PC-3 (cell line): ENCODE results near the gene RSPRY1. TPM values are rescaled to one million over a fixed set of nuclear protein-coding genes. Genes with fewer than 3 reads are reported as not detected.

Experiments
- ATAC-seq: fragments of 200-7000 bp; cut with Tn5 transposase; 2 replicates; pipeline ENCODE4 v1.9.1; 2020; ENCODE audit warnings: mild to moderate bottlenecking, moderate library complexity
- BruUV-seq: library from RNA; stranded (reverse); fragments of 400-500 nt; replicated peaks from 2 replicates; lab custom pipeline; 2021; lab: Mats Ljungman, UMichigan
- CTCF ChIA-PET: fragments of 300-600 bp; sonication (Branson Sonifier 250); formaldehyde crosslinking; loops from one replicate; lab custom pipeline; 2022; ENCODE audit warnings: antibody characterized with exemption; lab: Charles Lee
- POLR2A ChIA-PET: fragments of 300-600 bp; sonication (Branson Sonifier 250); formaldehyde crosslinking; loops from one replicate; lab custom pipeline; 2022; ENCODE audit warnings: antibody characterized with exemption; ENCODE audit not compliant: unreplicated experiment; lab: Charles Lee
- DNase-seq: peaks from one replicate; pipeline ENCODE4 v3.0.0-alpha.2; 2015
- H2AFZ ChIP-seq: fragments of 300-600 bp; sonication (generic); 2 replicates; pipeline ENCODE4 v1.6.0; 2016; ENCODE audit warnings: antibody characterized with exemption, low read length
- H3F3A ChIP-seq: fragments of 300-600 bp; sonication (generic); one replicate; pipeline ENCODE4 v1.6.0; 2017; ENCODE audit warnings: antibody characterized with exemption, low read length, control low read depth, mild to moderate bottlenecking; ENCODE audit not compliant: unreplicated experiment
- H3K27ac ChIP-seq: fragments of 300-600 bp; sonication (generic); 2 replicates; pipeline ENCODE4 v1.5.1; 2016; ENCODE audit warnings: mild to moderate bottlenecking, low read length
- H3K27me3 ChIP-seq: fragments of 300-600 bp; sonication (generic); 2 replicates; pipeline ENCODE4 v1.6.1; 2016; ENCODE audit warnings: low read length, mixed read lengths
- H3K36me3 ChIP-seq: fragments of 300-600 bp; sonication (generic); 2 replicates; pipeline ENCODE4 v1.6.1; 2016; ENCODE audit warnings: low read depth, mixed run types, low read length, mixed read lengths
- H3K4me1 ChIP-seq: fragments of 300-600 bp; sonication (generic); 2 replicates; pipeline ENCODE4 v1.5.1; 2016; ENCODE audit warnings: low read length; ENCODE audit not compliant: insufficient read depth
- H3K4me2 ChIP-seq: fragments of 300-600 bp; sonication (generic); 2 replicates; pipeline ENCODE4 v1.6.0; 2016; ENCODE audit warnings: low read length
- H3K4me3 ChIP-seq: fragments of 300-600 bp; sonication (generic); 2 replicates; pipeline ENCODE4 v1.5.1; 2016; ENCODE audit warnings: mild to moderate bottlenecking, low read length, mixed read lengths
- H3K79me2 ChIP-seq: fragments of 300-600 bp; sonication (generic); 2 replicates; pipeline ENCODE4 v1.6.1; 2017; ENCODE audit warnings: low read length, mixed read lengths
- H3K9ac ChIP-seq: fragments of 300-600 bp; sonication (generic); 2 replicates; pipeline ENCODE4 v1.6.0; 2016; ENCODE audit warnings: mild to moderate bottlenecking, low read length
- H3K9me2 ChIP-seq: fragments of 300-600 bp; sonication (generic); replicated peaks from 2 replicates; pipeline ENCODE4 v1.6.1; 2016; ENCODE audit warnings: mixed run types, low read length, mixed read lengths
- H3K9me3 ChIP-seq: fragments of 300-600 bp; sonication (generic); 2 replicates; pipeline ENCODE4 v1.6.1; 2016; ENCODE audit warnings: low read length, mixed read lengths
- H4K20me1 ChIP-seq: fragments of 300-600 bp; sonication (generic); 2 replicates; pipeline ENCODE4 v1.6.1; 2016; ENCODE audit warnings: low read length, mixed read lengths
- EZH2 ChIP-seq: fragments of 300-600 bp; sonication (generic); IDR thresholded peaks from one replicate; pipeline ENCODE4 v1.6.1; 2017; ENCODE audit warnings: antibody characterized with exemption, mild to moderate bottlenecking, low read length; ENCODE audit not compliant: unreplicated experiment
- EZH2phosphoT487 ChIP-seq: fragments of 300-600 bp; sonication (generic); IDR thresholded peaks from 2 replicates; pipeline ENCODE4 v1.6.1; 2018; ENCODE audit warnings: mild to moderate bottlenecking, antibody characterized with exemption, low read length, borderline replicate concordance
- intact Hi-C: fragments of 100-400 bp; cut with micrococcal nuclease; formaldehyde crosslinking; loops from 2 replicates; pipeline ENCODE4 v1.9.0; 2023
- total RNA-seq: library from RNA; depleted of rRNA; stranded (reverse); fragments of >200 nt; gene quantifications from 2 replicates; pipeline ENCODE4 v1.2.3, GENCODE V29; 2014
- TF ChIP-seq, protein P1 (sequence below): fragments of 300-600 bp; sonication (generic); conservative IDR thresholded peaks from 2 replicates; pipeline ENCODE4 v1.5.1; 2017; ENCODE audit warnings: antibody characterized with exemption, low read depth, mild to moderate bottlenecking, low read length

The RSPRY1 gene
- total RNA-seq, 1 experiment from 2014 or later, result 17.5 TPM

DNA sequence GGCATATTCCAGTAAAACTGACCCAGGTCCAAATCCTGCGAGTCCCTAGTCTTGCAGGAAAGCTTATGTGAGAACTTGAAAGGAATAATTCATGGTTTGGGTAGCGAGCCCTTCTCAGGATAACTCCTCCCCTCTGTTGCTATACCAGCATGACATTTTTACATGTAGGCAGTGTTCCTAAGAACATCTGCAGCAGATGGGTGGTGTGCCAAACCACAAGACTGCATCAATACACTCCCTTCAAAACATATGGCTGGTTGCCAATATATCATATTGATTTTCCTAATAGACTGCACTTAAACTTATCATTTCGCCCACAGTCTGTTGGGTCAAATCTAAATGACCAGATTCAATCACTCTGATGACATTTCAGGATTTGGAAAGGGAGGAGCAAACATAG lies 20.2 kb upstream of the RSPRY1 start:
- Histone ChIP-seq H3K4me2 (no peak overlapping the region), H3K4me1 (no peaks in the 10 kb centered on the region)
- ATAC-seq, result no peak

DNA sequence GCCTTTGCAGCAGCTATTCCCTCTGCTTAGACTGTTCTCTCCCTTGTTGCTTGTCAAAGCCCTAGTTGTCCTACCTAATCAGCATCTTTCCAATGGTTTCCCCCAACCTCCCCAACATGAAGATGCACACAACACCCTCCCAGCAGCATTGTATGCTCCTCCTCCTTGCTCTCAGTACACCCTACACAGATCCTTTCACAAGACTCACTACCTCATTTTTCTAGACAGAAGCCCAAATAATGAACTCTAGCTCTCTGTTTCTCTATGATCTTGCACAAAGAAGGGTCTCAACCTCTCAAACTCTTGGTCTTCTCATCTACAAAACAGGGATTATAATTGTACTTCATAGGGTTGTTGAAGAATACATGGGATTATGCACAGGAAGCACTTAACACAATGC lies 19.7 kb upstream of the RSPRY1 start:
- POLR2A ChIA-PET, result no interaction called here
- BruUV-seq, result no TSS peak
- CTCF ChIA-PET, result no interaction called here
- Histone ChIP-seq H3K9me3 (no peaks in the 10 kb centered on the region), H3K4me2 (no peak overlapping the region), H3K79me2 (no peaks in the 10 kb centered on the region), H3F3A (no peaks in the 10 kb centered on the region), H3K9me2 (no peaks in the 10 kb centered on the region), H2AFZ (no peak overlapping the region), H3K9ac (no peak overlapping the region), H3K27me3 (no peaks in the 10 kb centered on the region), H4K20me1 (no peaks in the 10 kb centered on the region), H3K36me3 (peaks cover 15% of the 10 kb centered on the region), H3K4me1 (no peaks in the 10 kb centered on the region), H3K27ac (no peak overlapping the region), H3K4me3 (no peak overlapping the region)
- no peak for DNase-seq
- TF ChIP-seq EZH2phosphoT487 (no peak), EZH2 (no peak)
- TF ChIP-seq, protein P1, sequence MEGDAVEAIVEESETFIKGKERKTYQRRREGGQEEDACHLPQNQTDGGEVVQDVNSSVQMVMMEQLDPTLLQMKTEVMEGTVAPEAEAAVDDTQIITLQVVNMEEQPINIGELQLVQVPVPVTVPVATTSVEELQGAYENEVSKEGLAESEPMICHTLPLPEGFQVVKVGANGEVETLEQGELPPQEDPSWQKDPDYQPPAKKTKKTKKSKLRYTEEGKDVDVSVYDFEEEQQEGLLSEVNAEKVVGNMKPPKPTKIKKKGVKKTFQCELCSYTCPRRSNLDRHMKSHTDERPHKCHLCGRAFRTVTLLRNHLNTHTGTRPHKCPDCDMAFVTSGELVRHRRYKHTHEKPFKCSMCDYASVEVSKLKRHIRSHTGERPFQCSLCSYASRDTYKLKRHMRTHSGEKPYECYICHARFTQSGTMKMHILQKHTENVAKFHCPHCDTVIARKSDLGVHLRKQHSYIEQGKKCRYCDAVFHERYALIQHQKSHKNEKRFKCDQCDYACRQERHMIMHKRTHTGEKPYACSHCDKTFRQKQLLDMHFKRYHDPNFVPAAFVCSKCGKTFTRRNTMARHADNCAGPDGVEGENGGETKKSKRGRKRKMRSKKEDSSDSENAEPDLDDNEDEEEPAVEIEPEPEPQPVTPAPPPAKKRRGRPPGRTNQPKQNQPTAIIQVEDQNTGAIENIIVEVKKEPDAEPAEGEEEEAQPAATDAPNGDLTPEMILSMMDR, result no peak
- intact Hi-C loops, result loop anchor here (5.0 kb wide), 1 partner anchor 219 kb away; no protein-coding TSS in a partner anchor
- no peak for ATAC-seq

More for the DNA sequence above, 20.2 kb upstream of the RSPRY1 start:
- no peak for DNase-seq
- no TSS peak for BruUV-seq
- Histone ChIP-seq H3K79me2 (no peaks in the 10 kb centered on the region), H3K36me3 (peaks cover 15% of the 10 kb centered on the region), H3K9me3 (no peaks in the 10 kb centered on the region), H3K27me3 (no peaks in the 10 kb centered on the region), H2AFZ (no peak overlapping the region), H3K9me2 (no peaks in the 10 kb centered on the region), H3K9ac (no peak overlapping the region), H3K4me3 (no peak overlapping the region), H3K27ac (no peak overlapping the region), H3F3A (no peaks in the 10 kb centered on the region), H4K20me1 (no peaks in the 10 kb centered on the region)
- intact Hi-C loops, result loop anchor here (5.0 kb wide), 1 partner anchor 219 kb away; no protein-coding TSS in a partner anchor
- ChIA-PET POLR2A (no interaction called here), CTCF (no interaction called here)
- TF ChIP-seq EZH2, result no peak
- TF ChIP-seq, protein P1, result no peak
- no peak for TF ChIP-seq EZH2phosphoT487

DNA sequence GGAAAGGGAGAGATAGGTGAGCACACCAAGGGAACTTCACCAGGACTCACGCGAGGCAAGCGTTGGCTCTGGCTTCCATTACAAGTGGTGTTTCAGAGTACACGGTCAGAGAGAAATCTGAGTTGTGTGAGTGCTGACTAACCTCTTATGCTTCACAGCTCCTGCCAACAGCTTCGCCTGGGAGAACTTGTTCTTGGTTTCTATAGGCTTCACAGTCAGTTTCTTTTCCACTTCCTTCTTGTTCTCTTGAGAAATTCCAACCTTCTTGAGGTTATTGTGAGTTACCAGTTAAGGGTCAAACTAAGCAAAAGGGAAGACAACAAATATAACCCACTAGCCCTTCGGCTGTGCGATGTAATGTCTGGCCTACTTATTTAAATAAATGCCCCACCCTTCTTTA lies 19.2 kb upstream of the RSPRY1 start:
- ChIA-PET POLR2A (no interaction called here), CTCF (no interaction called here)
- Histone ChIP-seq H3K79me2 (no peaks in the 10 kb centered on the region), H3K27me3 (no peaks in the 10 kb centered on the region), H2AFZ (no peak overlapping the region), H3K9me3 (no peaks in the 10 kb centered on the region), H3K4me3 (no peak overlapping the region), H3K9ac (no peak overlapping the region), H3K9me2 (no peaks in the 10 kb centered on the region), H3K27ac (no peak overlapping the region), H4K20me1 (no peaks in the 10 kb centered on the region), H3K36me3 (peaks cover 19% of the 10 kb centered on the region), H3K4me2 (no peak overlapping the region), H3K4me1 (no peaks in the 10 kb centered on the region), H3F3A (no peaks in the 10 kb centered on the region)
- TF ChIP-seq, protein P1, result no peak
- TF ChIP-seq EZH2 (no peak), EZH2phosphoT487 (no peak)
- BruUV-seq, result no TSS peak
- ATAC-seq (no peak), DNase-seq (peak; percentile 4)
- intact Hi-C loops, result loop anchor here (5.0 kb wide), 1 partner anchor 220 kb away; no protein-coding TSS in a partner anchor
